GM12878 (cell line): ENCODE results near the gene COL4A1.

Source experiments
- CHD1 ChIP-seq: IDR thresholded peaks from 2 replicates; pipeline ENCODE4 v1.6.1; 2012; ENCODE audit warnings: low read depth, low read length, improper control_type of control experiment
- CTCF ChIP-seq, 3 experiments: IDR thresholded peaks in 2 of 3; conservative IDR thresholded peaks in 1 of 3; 2 replicates each; pipeline ENCODE4 v1.5.1; 2011; ENCODE audit warnings: low read depth in 3 of 3, low read length in 3 of 3, mild to moderate bottlenecking in 3 of 3, control low read depth in 2 of 3, moderate library complexity in 2 of 3, inconsistent platforms in 1 of 3, mixed read lengths in 1 of 3; ENCODE audit not compliant: control insufficient read depth in 2 of 3, insufficient read depth in 1 of 3; ENCODE audit errors: extremely low read depth in 1 of 3
- EED ChIP-seq: sonication (generic); IDR thresholded peaks from 2 replicates; pipeline ENCODE4 v1.6.1; 2016; ENCODE audit warnings: antibody characterized with exemption, low read depth
- MXI1 ChIP-seq: fragments of 150-350 bp; IDR thresholded peaks from 2 replicates; pipeline ENCODE4 v1.6.1; 2011; ENCODE audit warnings: low read depth, mild to moderate bottlenecking, inconsistent platforms, low read length, improper control_type of control experiment
- NFYB ChIP-seq: IDR thresholded peaks from 2 replicates; pipeline ENCODE4 v1.6.1; 2011; ENCODE audit warnings: low read depth, mild to moderate bottlenecking, low read length, improper control_type of control experiment, moderate library complexity; ENCODE audit not compliant: insufficient read depth
- POLR2A ChIP-seq: IDR thresholded peaks from 2 replicates; pipeline ENCODE4 v1.6.1; 2011; ENCODE audit warnings: low read depth, mild to moderate bottlenecking, low read length
- TF ChIP-seq, protein P1 (sequence below): IDR thresholded peaks from 2 replicates; pipeline ENCODE4 v1.6.1; 2012; ENCODE audit warnings: mild to moderate bottlenecking, low read depth, low read length

DNA sequence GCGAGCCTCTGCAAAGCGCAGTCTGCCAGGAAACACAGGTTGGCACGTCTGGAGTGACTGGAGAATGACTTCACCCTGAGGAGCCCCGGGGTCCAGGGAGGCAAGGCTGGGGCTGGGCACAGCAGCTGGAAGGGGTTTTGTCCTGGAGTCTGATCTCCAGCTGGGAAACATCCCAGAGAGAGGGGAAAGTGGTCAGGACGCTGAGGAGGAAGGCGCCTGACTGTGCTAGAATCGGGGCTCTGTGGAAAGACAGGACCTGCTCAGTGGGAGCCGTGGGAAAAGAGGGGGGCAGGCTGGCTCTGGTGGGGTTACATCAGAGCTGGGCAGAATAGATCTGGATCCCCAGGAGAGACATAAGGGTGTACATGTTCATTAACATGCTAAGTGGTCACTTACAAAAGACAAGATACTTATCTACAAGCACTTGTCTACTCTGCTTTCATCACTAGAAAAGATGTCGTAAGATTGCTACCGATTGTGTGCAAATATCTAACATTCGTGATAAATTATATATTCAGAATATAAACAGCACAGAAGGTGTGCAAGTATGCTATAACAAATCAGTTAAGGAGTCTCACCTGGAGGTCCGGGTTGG is 106.6 kb downstream of the COL4A1 start:
- TF ChIP-seq CHD1 = no peak
- TF ChIP-seq, protein P1, sequence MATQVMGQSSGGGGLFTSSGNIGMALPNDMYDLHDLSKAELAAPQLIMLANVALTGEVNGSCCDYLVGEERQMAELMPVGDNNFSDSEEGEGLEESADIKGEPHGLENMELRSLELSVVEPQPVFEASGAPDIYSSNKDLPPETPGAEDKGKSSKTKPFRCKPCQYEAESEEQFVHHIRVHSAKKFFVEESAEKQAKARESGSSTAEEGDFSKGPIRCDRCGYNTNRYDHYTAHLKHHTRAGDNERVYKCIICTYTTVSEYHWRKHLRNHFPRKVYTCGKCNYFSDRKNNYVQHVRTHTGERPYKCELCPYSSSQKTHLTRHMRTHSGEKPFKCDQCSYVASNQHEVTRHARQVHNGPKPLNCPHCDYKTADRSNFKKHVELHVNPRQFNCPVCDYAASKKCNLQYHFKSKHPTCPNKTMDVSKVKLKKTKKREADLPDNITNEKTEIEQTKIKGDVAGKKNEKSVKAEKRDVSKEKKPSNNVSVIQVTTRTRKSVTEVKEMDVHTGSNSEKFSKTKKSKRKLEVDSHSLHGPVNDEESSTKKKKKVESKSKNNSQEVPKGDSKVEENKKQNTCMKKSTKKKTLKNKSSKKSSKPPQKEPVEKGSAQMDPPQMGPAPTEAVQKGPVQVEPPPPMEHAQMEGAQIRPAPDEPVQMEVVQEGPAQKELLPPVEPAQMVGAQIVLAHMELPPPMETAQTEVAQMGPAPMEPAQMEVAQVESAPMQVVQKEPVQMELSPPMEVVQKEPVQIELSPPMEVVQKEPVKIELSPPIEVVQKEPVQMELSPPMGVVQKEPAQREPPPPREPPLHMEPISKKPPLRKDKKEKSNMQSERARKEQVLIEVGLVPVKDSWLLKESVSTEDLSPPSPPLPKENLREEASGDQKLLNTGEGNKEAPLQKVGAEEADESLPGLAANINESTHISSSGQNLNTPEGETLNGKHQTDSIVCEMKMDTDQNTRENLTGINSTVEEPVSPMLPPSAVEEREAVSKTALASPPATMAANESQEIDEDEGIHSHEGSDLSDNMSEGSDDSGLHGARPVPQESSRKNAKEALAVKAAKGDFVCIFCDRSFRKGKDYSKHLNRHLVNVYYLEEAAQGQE = no peak
- no peak for TF ChIP-seq CTCF (IDR thresholded peaks at IDR 0.05 in 2 of 3, conservative IDR thresholded peaks at IDR 0.05 in 1 of 3; ENCODE audit: control insufficient read depth in 2 of 3, extremely low read depth in 1 of 3, insufficient read depth in 1 of 3, low read depth in 3 of 3, low read length in 3 of 3)
- TF ChIP-seq NFYB = no peak
- TF ChIP-seq EED = no peak
- TF ChIP-seq MXI1 = no peak
- no peak for TF ChIP-seq POLR2A
